ENCODE measurements around the gene PRKG2.
A peak's percentile ranks its signal among the peaks of the same experiment; 100 is the strongest.

The PRKG2 gene

DNA sequence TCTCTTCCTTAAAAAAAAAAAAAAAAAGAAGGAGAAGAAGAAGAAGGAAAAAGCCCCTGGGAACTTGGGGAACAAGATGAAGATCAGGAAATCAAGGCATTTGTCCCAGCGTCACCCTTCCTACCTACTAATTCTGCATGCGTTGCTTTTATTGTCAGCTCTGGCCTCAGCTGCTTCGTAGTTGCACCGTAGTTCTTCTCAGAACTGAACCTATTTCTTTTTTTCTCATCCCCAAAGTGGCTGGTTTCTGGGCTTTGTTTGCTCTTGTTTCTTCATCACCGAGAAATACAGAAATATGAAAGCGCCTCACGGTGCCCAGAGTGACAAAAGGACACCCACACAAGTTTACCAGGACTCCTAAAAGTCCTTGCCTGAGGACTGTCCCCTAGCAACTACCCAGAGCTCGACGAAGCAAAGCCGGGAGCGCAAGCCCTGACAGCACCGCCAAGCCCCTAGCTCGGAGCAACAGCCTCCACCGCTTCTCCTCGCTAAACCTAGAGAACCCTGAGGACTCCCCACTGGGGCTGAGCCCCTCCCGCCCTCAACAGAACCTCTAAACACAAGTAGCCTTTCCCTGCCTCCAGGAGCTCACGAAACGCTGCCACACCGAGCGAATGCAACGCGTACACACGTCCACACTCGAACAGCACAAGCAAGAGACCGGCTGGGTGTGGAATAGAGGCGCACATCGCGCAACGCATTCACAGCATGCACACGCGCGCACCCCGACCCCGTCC lies 710 bp downstream of the PRKG2 start:
- no peak for DNase-seq

DNA sequence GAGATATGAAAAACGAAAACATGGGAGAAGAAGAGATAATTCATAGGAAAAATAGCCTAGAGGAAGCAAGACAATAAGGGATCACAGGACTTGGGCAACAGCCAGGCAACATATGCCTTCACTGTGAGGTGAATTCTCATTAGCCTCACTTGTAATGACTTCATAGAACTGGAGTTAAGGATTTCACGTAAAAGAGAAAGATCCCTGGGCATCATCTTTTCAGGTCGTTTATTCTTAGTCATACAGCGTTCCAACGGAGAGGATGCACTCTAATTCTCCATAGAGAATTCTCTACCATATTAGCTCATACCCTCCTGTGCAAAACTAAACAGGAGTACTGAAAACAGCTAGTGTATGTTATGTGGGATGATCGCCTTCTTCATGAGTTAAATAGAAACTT lies 1.4 kb downstream of the PRKG2 start:
- DNase-seq, result no peak

DNA sequence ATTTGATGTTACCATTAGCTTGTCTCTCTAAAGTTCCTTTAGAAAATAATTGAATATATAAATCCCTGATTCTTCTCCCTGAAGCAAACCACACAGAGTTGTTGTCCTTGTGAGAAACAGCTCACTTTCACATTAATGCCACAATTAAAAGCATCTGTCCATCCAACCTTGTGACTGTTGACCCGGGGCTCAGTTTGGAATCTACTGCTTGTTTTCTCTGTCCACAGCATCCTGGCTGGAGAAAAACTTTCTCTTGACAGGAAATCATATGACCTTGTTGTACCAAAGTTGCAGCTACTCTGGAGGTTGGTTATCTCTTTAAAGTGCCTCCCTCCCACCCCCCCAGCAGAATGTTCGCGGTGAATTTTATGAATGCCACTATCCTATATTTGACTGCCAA lies 3.1 kb downstream of the PRKG2 start:
- DNase-seq, result no peak

DNA sequence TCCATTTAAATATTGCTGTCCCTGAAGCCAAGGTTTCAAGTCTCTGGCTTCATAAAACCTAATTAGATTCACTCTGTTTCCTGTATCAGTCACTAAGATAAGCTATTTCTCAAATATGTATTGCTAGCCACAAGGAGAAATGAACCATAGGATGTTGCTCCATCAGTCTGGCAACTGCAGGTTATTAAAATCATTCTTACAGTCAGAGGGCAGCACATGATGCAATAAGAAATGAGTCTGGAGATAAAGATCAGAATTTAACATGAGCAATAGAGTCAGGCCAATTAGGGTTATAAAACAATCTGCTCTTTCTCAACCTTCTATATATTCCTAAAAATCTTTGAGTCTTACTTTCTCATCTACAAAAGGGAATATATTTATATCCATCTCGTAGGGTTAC lies 7.2 kb downstream of the PRKG2 start:
- DNase-seq, result no peak

DNA sequence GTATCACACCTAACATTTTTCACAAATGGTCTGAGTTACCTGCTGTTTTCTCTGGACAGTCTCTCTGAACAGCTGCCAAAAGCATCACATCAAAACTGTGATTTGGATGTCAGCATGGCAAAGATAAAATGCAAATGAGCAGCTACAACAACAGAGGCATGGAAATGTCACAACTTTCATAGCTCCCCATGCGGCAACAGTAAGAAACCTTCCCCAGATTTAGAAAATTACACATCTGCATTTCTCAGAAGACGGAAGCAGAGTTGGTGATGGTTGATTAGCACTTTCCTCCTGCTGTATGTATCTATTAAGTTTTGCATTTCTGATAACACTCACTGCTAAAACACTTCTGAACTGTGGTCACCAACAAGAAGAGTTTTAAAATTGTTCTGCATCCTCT lies 9.7 kb downstream of the PRKG2 start:
- no peak for DNase-seq

DNA sequence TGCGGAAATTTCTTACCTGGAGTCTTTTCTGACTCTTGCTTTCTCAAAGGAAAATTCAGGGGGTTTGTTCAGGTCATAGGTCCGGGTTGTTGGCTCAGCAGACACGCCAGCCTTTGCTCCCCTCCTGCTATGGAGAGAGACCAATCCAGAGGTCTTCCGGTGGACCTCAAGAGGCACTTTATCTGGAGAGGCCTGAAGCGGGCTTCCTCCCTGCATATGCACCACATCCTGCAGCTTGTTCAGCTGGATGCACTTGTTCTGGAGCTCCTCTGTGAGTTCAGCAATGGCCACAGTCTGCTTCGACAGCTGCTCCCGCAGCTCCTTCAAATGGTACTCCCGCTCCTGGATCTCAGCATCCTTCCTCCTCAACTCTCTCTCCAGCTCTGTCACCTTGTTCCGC lies 10.5 kb downstream of the PRKG2 start:
- DNase-seq, result no peak

DNA sequence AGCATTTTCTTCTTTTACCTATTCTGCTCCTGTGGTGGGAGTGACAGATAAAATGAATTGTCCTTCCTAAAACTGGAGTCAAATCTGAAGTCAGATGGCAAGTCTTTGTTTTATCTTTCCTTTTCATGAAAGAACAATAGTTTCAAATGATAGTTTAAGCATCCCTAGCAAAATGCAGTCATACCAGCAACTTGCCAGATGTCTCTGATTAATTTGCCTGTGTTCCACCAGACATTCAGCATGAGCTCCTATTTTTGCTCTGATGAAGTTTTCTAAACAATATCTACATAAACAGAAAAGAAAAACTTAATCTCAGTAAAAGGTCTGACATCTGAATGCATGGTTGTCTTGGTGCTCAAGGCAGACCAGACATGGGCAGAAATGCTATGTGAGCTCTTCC lies 15.2 kb downstream of the PRKG2 start:
- no peak for DNase-seq

DNA sequence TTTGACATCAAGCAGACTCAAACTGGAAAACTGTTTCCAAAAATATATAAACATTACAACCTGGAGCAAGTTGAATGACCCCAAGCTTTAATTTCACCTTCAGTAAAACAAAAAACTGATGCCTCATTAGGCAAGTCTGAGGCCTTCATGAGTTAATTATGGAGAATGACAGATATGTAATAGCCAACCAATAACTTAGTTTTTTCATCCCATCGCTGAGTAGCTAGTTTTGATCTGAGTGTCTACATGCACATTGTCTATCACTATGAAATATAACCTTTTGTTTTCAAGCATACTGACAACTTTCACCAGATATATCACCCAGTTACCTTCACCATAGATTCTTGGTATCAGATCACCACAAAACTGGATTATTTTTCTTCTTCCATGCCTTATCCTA lies 16.4 kb downstream of the PRKG2 start:
- DNase-seq, result no peak

DNA sequence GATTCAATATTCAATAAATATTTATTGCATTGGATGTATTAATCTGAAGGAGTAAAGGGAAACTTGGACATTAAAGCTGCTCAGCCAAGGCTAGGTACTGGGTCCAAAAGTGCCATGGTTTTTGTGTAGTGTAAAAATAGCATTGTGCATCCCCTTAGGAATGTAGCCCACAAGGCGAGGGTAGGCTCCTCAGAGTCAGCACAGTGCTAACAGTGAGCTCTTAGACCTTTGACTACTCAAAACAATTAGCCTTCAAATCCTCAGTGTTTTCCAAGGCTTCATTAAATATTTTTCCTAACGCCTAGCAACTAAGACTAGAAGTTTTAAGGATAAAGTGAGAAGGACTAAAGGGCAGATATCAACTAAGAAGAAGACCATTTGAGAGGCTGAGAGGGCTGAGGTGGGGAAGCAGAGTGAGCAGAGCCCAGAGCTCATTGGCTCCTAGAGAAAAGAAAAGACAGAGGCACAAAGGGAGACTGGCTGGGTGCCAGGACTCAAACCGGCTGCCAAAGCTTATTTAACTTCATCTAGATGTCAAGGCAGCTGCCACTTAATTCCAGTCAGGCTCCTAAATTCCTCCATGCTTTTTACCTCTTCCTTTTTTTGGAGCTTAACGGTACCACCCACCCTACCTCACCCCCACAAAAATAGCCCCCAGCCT lies 17.0 kb downstream of the PRKG2 start:
- no peak for DNase-seq

DNA sequence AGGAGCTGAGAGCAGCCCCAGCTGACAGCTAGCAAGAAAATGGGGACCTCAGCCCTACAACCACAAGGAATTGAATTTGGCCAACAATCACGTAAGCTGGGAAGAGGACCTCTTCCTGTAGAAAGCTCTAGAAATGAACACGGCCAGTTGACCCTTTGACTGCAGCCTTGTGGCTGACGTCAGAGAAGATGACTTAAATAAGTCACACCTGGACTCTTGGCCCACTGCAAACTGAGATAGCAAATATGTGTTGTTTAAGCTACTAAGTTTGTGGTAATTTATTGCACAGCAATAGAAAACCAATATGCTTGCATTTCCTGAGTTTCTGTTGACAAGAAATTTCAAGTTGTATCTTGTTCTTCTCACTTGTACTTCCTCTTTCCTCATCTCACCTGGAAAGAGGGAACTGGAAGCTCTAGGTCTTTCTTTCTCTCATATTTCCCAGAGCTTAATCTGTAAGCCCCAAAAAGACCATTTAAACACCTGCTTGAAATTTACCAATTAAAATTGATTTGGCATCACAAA lies 18.8 kb downstream of the PRKG2 start:
- DNase-seq, result no peak

DNA sequence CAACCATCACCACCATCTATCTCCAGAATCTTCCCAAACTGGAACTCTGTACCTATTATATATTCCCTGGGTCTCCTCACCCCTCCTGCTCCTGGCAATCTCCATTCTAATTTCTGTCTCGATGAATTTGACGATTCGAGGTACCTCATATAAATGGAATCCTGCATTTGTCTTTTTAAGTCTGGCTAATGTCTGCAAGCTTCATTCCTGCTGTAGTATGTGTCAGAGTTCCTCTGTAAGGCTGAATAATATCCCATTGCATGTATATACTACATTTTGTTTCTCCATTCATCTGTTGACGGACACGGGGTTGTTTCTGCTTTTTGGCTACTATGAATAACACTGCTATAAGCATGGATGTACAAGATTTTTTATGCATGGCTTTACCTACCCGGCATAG lies 19.5 kb downstream of the PRKG2 start:
- DNase-seq, result no peak

DNA sequence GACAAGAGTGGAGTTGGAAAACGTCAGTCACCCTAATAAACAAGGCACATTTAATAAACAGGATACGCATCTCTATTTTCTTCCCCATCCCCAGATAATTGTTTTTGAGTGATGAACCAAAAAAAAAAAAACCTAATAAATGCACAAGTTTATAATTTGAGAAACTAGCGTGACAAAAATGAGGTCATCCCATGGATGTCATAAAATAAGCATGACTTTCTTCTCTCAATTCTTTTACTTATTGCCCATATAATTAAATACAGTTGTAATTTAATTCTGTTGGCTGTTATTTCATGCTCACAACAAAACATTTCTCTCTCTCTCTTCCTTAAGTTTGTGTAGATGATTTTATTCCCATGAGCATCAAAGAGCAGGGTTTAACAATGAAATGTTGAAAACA lies 20.7 kb downstream of the PRKG2 start:
- no peak for DNase-seq

DNA sequence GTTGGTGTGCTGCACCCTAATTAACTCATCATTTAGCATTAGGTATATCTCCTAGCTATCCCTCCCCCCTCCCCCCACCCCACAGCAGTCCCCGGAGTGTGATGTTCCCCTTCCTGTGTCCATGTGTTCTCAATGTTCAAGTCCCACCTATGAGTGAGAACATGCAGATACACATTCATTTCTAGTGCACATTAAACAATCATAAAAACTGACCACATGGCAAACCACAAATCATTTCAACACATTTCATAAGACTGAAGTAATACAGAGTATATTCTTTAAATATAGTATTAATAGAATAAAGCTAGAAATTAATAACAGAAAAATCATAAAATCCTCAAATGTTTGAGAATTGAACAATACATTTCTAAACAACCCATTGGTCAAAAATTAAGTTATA lies 34.1 kb downstream of the PRKG2 start:
- DNase-seq, result no peak

DNA sequence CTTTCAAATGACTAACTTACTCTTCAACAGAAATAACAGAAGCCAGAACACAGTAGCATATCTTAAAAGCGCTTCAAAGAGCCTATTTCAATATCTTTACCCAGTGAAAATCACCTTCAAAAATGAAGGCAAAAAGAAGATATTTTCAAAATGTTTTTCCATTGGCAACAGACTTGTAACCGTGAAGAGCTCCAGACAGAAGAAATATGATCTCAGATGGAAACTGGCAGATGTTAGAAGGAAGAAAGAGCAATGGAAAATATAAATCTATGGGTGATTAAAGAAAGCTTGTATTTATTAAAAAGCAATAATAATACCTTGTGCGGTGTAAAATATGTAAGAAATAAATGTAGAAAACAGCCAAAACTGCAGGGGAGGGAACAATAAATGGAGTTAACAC lies 35.7 kb downstream of the PRKG2 start:
- DNase-seq, result no peak

DNA sequence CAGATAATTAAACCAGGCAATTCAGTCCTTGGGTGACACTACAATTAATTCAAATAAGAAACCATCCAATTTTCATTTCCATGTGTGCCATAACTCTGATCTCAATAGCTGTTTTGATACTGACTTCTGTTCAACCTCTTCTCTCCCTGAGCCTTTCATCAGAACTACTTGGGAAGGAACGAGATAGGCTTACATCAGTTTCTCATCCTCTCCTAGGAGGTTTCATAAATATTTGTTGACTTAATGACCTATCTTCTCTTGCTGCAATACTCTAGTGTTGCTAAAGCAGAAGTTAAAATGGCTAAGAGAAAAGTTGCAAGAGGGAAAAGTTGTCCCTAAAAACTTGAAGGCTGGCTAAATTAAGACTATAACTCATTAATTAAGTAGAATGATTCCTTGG lies 41.8 kb downstream of the PRKG2 start:
- no peak for DNase-seq

DNA sequence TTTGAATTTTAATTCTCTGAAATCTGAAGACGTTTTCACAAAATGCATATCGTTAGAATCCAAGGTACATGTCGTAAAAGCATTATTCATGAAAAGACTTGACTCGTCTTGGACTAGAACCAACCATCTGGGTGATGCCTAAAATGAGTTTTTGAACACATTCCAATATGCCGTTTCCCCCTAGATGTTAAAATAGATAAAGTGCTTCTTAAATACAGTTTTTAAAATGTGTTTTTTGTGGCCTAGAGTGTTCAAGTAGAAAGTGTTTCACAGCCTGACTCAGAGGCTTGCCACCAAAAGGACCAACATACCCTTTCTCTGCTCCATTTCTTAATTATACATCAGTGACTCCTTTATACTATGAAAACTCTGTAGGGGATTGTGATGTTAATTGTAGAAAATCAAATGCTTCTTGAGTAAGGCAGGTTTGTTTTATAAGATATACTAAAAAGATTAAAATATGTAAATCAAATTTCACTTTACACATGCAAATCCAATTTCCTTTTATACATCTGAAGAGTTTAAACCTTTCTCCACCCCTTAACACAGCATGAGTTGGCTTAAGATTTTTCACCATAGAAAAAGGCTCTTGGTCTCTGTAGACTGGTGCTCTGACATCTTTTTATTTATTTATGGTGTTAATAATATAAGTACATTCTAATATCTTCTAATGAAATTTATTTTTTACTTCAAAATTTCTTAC lies 48.4 kb downstream of the PRKG2 start:
- no peak for DNase-seq

DNA sequence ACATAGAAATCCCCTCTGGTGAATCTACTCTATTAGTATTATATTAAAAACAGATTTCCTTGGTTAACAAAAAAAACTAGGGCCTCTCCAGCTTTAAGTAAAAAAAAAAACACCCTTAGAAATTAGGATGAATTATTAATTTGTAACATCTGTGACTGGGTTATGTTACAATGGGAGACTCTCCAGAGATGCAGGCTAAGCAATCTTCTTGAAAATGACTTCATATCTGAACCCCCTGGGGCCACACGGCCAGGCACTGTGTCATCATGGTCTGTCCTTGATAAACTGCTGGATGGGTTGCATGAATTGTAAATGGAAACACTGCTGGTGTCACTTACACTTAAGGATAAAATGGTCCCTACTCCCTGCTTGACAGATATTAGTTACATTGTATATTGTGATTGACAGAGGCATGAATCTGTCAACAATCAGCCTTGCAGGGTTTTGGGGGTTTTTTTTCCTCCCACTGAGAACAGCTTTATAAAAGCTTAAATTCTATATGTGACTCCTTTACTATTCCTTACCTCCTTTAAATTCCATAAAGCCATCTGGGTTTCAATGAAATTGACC lies 49.1 kb downstream of the PRKG2 start:
- no peak for DNase-seq

DNA sequence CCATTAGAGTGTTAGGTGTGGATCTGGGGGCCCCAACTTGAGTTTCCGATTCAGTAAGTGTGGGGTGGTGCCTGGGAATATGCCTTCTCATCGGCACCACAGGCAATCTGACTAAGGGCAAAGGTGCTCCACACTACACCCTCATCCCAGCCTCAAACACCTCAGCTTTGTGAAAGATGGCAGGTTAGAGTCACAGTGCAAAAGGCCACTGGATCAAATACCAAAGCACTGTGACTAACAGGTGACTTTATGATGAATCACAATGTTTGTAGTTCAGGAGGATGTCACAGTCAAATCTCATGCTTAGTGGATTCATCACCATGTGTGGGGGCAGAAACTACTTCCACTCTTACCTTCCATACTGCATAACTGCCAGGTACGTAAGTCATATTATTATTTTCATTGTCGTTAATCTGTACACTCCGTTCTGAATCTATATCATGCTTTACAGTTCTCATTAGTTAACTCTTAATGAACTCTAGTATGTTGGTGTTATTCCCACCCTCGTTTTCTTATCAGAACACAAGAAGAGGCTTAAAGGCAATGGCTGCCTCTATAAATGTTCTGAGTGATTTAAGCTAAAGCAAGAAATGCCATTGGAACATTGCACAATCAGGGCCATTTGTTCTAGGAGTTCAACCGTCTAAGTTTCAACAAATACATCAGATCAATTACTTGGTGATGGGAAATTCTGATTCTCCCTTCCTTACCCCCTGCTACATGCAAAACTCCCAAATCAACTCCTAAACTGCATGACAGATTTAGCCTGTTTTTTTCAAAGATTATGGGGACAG lies 50.2 kb downstream of the PRKG2 start:
- DNase-seq, result no peak

DNA sequence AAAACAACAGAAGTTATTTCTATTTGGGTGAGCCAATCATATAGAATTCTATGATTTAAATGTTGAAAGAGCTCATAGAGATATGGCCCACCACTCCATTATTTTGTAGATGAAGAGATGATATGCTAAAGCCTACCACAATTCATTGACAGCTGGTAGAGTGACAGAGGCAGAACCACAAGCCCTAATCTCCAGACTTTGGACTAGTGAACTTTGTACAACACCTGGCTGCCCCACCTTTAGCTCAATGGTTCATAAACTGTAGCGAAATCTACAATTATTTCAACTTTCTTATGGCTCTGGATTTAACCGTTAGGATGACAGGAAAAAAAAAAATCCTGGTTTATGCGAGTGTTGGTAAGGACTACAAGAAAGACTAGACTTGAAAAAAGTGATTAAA lies 50.9 kb downstream of the PRKG2 start:
- DNase-seq, result no peak

DNA sequence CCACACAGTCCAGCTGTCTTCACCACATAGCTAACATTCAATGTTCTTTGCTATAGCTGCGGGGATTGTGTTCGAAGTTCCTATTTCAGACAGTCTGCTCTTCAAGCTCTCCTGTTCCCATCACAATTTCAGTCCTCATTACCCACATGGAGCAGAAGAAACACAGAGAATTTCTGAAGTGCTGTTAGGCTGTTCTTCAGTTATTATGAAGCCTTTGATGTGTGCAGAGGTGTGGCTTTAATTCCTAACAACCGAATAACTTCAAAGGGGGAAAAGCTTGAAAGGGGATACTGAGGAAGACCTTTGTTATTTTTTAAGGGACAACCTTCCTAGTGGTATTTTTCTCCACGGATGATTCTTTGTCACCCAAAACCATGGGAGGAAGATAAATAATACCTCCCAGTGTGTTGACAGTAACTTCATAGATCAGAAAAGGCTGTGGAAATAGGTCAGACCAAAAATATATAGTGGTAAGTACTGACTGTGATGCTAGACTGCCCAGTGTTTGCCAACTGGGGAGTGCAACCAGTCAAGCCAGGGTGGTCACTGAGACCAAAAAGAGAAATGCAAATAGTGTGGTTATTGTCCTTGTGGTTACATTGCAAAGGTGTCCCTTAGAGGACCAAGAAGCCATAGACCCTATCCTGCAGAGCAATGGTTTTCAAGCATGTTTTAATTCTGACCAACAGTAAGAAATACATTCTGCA lies 52.1 kb downstream of the PRKG2 start:
- DNase-seq, result no peak

DNA sequence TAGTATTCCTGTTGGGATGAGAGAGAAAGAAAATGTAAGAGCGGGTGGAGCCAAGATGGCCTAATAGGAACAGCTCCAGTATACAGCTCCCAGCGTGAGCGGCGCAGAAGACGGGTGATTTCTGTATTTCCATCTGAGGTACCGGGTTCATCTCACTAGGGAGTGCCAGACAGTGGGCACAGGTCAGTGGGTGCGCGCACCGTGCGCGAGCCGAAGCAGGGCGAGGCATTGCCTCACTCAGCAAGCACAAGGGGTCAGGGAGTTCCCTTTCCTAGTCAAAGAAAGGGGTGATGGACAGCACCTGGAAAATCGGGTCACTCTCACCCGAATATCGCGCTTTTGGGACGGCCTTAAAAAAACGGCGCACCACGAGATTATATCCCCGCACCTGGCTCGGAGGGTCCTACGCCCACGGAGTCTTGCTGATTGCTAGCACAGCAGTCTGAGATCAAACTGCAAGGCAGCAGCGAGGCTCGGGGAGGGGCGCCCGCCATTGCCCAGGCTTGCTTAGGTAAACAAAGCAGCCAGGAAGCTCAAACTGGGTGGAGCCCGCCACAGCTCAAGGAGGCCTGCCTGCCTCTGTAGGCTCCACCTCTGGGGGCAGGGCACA lies 61.2 kb downstream of the PRKG2 start:
- DNase-seq, result peak in 1 of 2 experiments; percentile 13

Data from stimulated activated CD4-positive, alpha-beta T cell treated with anti-CD3 and anti-CD28 coated beads, Interleukin-4, amount 100 ng/mL, for 4 hours (primary cell).